Neutrophil (primary cell): ENCODE data around the gene GNG7.
A peak's percentile ranks its signal among the peaks of the same experiment; 100 is the strongest.
"Not testable (repeated sequence)": the region's sequence is repeated elsewhere in the genome, so short reads cannot be mapped to it uniquely, and the experiment has no call there.

Experiments used
- H3K27ac ChIP-seq: fragments of 200-600 bp; sonication (generic); 2 replicates; pipeline ENCODE4 v1.5.1; 2016; ENCODE audit warnings: mild to moderate bottlenecking, moderate library complexity
- H3K27me3 ChIP-seq: fragments of 200-600 bp; sonication (generic); 2 replicates; pipeline ENCODE4 v1.6.0; 2016; ENCODE audit warnings: mild to moderate bottlenecking
- H3K36me3 ChIP-seq: fragments of 200-600 bp; sonication (generic); 2 replicates; pipeline ENCODE4 v1.5.1; 2017
- H3K4me1 ChIP-seq, 2 experiments: fragments of 200-600 bp in 1 of 2; sonication (generic) in 1 of 2; 1 replicate in 1 of 2; 2 replicates in 1 of 2; pipeline versions ENCODE4 v1.5.1 to v1.6.1; 2013 to 2016; ENCODE audit warnings: low read depth in 1 of 2, low read length in 1 of 2, mild to moderate bottlenecking in 1 of 2, moderate library complexity in 1 of 2; ENCODE audit not compliant: control insufficient read depth in 1 of 2, insufficient read depth in 1 of 2
- H3K4me3 ChIP-seq, 2 experiments: fragments of 200-600 bp in 1 of 2; sonication (generic) in 1 of 2; 1 replicate in 1 of 2; 2 replicates in 1 of 2; pipeline ENCODE4 v1.5.1; 2013 to 2016; ENCODE audit warnings: low read depth in 1 of 2, low read length in 1 of 2, mild to moderate bottlenecking in 1 of 2, moderate library complexity in 1 of 2
- H3K9me3 ChIP-seq: fragments of 200-600 bp; sonication (generic); 2 replicates; pipeline ENCODE4 v1.5.1; 2016
- CTCF ChIP-seq: fragments of 200-600 bp; sonication (generic); IDR thresholded peaks from 2 replicates; pipeline ENCODE4 v1.5.1; 2016; ENCODE audit warnings: antibody characterized with exemption

The GNG7 gene

GRCh38 chr19:2650515-2650914, 52.0 kb downstream of the GNG7 start:
- H3K27ac ChIP-seq: no peak overlapping the region
- H3K36me3 ChIP-seq: no peaks in the 10 kb centered on the region
- no peaks in the 10 kb centered on the region for H3K4me1 ChIP-seq
- H3K27me3 ChIP-seq: no peaks in the 10 kb centered on the region
- no peaks in the 10 kb centered on the region for H3K9me3 ChIP-seq
- no peak for TF ChIP-seq CTCF
- H3K4me3 ChIP-seq: no peak overlapping the region

- no peak overlapping the region for H3K4me3 ChIP-seq
- H3K36me3 ChIP-seq: peaks cover 4% of the 10 kb centered on the region
- peak; percentile 92 for TF ChIP-seq CTCF
- H3K27ac ChIP-seq: no peak overlapping the region
- no peaks in the 10 kb centered on the region for H3K4me1 ChIP-seq
- no peaks in the 10 kb centered on the region for H3K27me3 ChIP-seq
- no peaks in the 10 kb centered on the region for H3K9me3 ChIP-seq
Measured at GRCh38 chr19:2648528-2648937, 54.0 kb downstream of the GNG7 start.

GRCh38 chr19:2648099-2648498, 54.4 kb downstream of the GNG7 start:
- H3K27me3 ChIP-seq: no peaks in the 10 kb centered on the region
- no peaks in the 10 kb centered on the region for H3K4me1 ChIP-seq
- H3K9me3 ChIP-seq: no peaks in the 10 kb centered on the region
- peaks cover 4% of the 10 kb centered on the region for H3K36me3 ChIP-seq
- no peak overlapping the region for H3K27ac ChIP-seq
- no peak overlapping the region for H3K4me3 ChIP-seq
- TF ChIP-seq CTCF: no peak

- no peak overlapping the region for H3K4me3 ChIP-seq
- TF ChIP-seq CTCF: no peak
- H3K27me3 ChIP-seq: no peaks in the 10 kb centered on the region
- H3K36me3 ChIP-seq: peaks cover 4% of the 10 kb centered on the region
- H3K27ac ChIP-seq: no peak overlapping the region
- no peaks in the 10 kb centered on the region for H3K9me3 ChIP-seq
- no peaks in the 10 kb centered on the region for H3K4me1 ChIP-seq
Measured at GRCh38 chr19:2646866-2647535, 55.5 kb downstream of the GNG7 start.

- Histone ChIP-seq H3K27ac (no peak overlapping the region), H3K9me3 (no peaks in the 10 kb centered on the region), H3K4me1 (no peaks in the 10 kb centered on the region), H3K27me3 (no peaks in the 10 kb centered on the region), H3K4me3 (no peak overlapping the region), H3K36me3 (peaks cover 4% of the 10 kb centered on the region)
- TF ChIP-seq CTCF: no peak
Measured at GRCh38 chr19:2645826-2646225, 56.7 kb downstream of the GNG7 start.

GRCh38 chr19:2643123-2643737, 59.3 kb downstream of the GNG7 start:
- not testable (repeated sequence) for H3K27ac ChIP-seq, H3K9me3 ChIP-seq, H3K4me1 ChIP-seq, H3K4me3 ChIP-seq, H3K27me3 ChIP-seq, H3K36me3 ChIP-seq
